SK-N-SH treated with all-trans-retinoic acid at 6 μM for 48 hours (cell line): Measurements from ENCODE around the gene ENTHD1.

ENCODE experiments used
- ATAC-seq: fragments of 200-7000 bp; cut with Tn5 transposase; 3 replicates; pipeline ENCODE4 v1.9.1; 2020; ENCODE audit warnings: mild to moderate bottlenecking, moderate library complexity
- ARNTL ChIP-seq: fragments of 450-650 bp; formaldehyde crosslinking; IDR thresholded peaks from 2 replicates; pipeline ENCODE4 v1.5.0; 2020; ENCODE audit warnings: low read depth, mild to moderate bottlenecking, moderate library complexity, borderline replicate concordance
- BACH2 ChIP-seq: fragments of 250-450 bp; sonication (Bioruptor Pico); IDR thresholded peaks from 2 replicates; pipeline ENCODE4 v1.9.0; 2021; ENCODE audit warnings: mild to moderate bottlenecking, borderline replicate concordance
- CREB5 ChIP-seq: fragments of 250-450 bp; sonication (Bioruptor Pico); IDR thresholded peaks from 2 replicates; pipeline ENCODE4 v1.5.1; 2020; ENCODE audit warnings: low read depth, mild to moderate bottlenecking, moderate library complexity
- CSDC2 ChIP-seq: fragments of 250-450 bp; sonication (Bioruptor Pico); IDR thresholded peaks from 2 replicates; pipeline ENCODE4 v1.5.0; 2020; ENCODE audit warnings: mild to moderate bottlenecking, moderate library complexity
- CSRNP3 ChIP-seq: fragments of 250-450 bp; sonication (Bioruptor Pico); IDR thresholded peaks from 2 replicates; pipeline ENCODE4 v1.5.1; 2021; ENCODE audit warnings: mild to moderate bottlenecking, moderate library complexity
- ESRRG ChIP-seq: fragments of 250-450 bp; sonication (Bioruptor Pico); IDR thresholded peaks from 2 replicates; pipeline ENCODE4 v1.6.1; 2021; ENCODE audit warnings: mild to moderate bottlenecking
- GLIS3 ChIP-seq: fragments of 250-450 bp; sonication (Bioruptor Pico); IDR thresholded peaks from 2 replicates; pipeline ENCODE4 v1.5.0; 2020; ENCODE audit warnings: mild to moderate bottlenecking, moderate library complexity
- ISL1 ChIP-seq: fragments of 250-450 bp; sonication (Bioruptor Pico); IDR thresholded peaks from 2 replicates; pipeline ENCODE4 v2.1.2; 2022; ENCODE audit warnings: mild to moderate bottlenecking, moderate library complexity
- OSR1 ChIP-seq: fragments of 250-450 bp; sonication (Bioruptor Pico); IDR thresholded peaks from 2 replicates; pipeline ENCODE4 v1.8.0; 2022; ENCODE audit warnings: moderate library complexity, mild to moderate bottlenecking, inconsistent platforms
- POU6F1 ChIP-seq: fragments of 250-450 bp; sonication (Bioruptor Pico); IDR thresholded peaks from 2 replicates; pipeline ENCODE4 v1.8.0; 2021; ENCODE audit warnings: low read depth, mild to moderate bottlenecking, moderate library complexity, borderline replicate concordance
- PPARA ChIP-seq: fragments of 250-450 bp; sonication (Bioruptor Pico); IDR thresholded peaks from 2 replicates; pipeline ENCODE4 v1.5.0; 2020; ENCODE audit warnings: mild to moderate bottlenecking, borderline replicate concordance
- RARB ChIP-seq: fragments of 250-450 bp; sonication (Bioruptor Pico); IDR thresholded peaks from 2 replicates; pipeline ENCODE4 v1.8.0; 2021; ENCODE audit warnings: mild to moderate bottlenecking, moderate library complexity
- SNAI2 ChIP-seq: fragments of 250-450 bp; sonication (Bioruptor Pico); IDR thresholded peaks from 2 replicates; pipeline ENCODE4 v1.5.0; 2020; ENCODE audit warnings: mild to moderate bottlenecking, moderate library complexity
- TCF4 ChIP-seq: fragments of 250-450 bp; sonication (Bioruptor Pico); IDR thresholded peaks from 2 replicates; pipeline ENCODE4 v1.8.0; 2021; ENCODE audit warnings: mild to moderate bottlenecking, moderate library complexity, borderline replicate concordance
- TOX ChIP-seq: fragments of 250-450 bp; sonication (Bioruptor Pico); IDR thresholded peaks from 2 replicates; pipeline ENCODE4 v1.8.0; 2021; ENCODE audit warnings: mild to moderate bottlenecking, moderate library complexity, borderline replicate concordance
- TSHZ2 ChIP-seq: fragments of 250-450 bp; sonication (Bioruptor Pico); IDR thresholded peaks from 2 replicates; pipeline ENCODE4 v1.5.0; 2020; ENCODE audit warnings: mild to moderate bottlenecking, moderate library complexity
- ZC3H10 ChIP-seq: fragments of 250-450 bp; sonication (Bioruptor Pico); IDR thresholded peaks from 2 replicates; pipeline ENCODE4 v1.5.1; 2021; ENCODE audit warnings: mild to moderate bottlenecking, moderate library complexity
- ZFP3 ChIP-seq: fragments of 250-450 bp; sonication (Bioruptor Pico); IDR thresholded peaks from 2 replicates; pipeline ENCODE4 v1.5.0; 2020; ENCODE audit warnings: mild to moderate bottlenecking, moderate library complexity
- ZFP30 ChIP-seq: fragments of 450-650 bp; formaldehyde crosslinking; IDR thresholded peaks from 2 replicates; pipeline ENCODE4 v1.5.0; 2022; ENCODE audit warnings: mild to moderate bottlenecking, moderate library complexity
- ZNF565 ChIP-seq: fragments of 450-650 bp; formaldehyde crosslinking; conservative IDR thresholded peaks from 2 replicates; pipeline ENCODE4 v1.5.0; 2020; ENCODE audit warnings: low read depth, mild to moderate bottlenecking, moderate library complexity
- ZNF70 ChIP-seq: fragments of 450-650 bp; formaldehyde crosslinking; IDR thresholded peaks from 2 replicates; pipeline ENCODE4 v1.5.0; 2020; ENCODE audit warnings: mild to moderate bottlenecking, moderate library complexity
- ZNF8 ChIP-seq: fragments of 450-650 bp; formaldehyde crosslinking; IDR thresholded peaks from 2 replicates; pipeline ENCODE4 v1.5.0; 2020; ENCODE audit warnings: mild to moderate bottlenecking, moderate library complexity
- TF ChIP-seq, protein P1 (sequence below): fragments of 250-450 bp; sonication (Bioruptor Pico); IDR thresholded peaks from 2 replicates; pipeline ENCODE4 v1.8.0; 2020; ENCODE audit warnings: mild to moderate bottlenecking, moderate library complexity, borderline replicate concordance

ENTHD1 gene

GRCh38 chr22:39939830-39940229 is 46.3 kb upstream of the ENTHD1 start:
- TF ChIP-seq GLIS3 (CRISPR knock-in tag) (no peak), CSRNP3 (CRISPR knock-in tag) (no peak), CREB5 (no peak), BACH2 (CRISPR knock-in tag) (no peak), POU6F1 (no peak), ZFP3 (no peak), SNAI2 (CRISPR knock-in tag) (no peak), ZFP30 (no peak), CSDC2 (CRISPR knock-in tag) (no peak), ZC3H10 (no peak), ESRRG (no peak), TSHZ2 (CRISPR knock-in tag) (no peak), TOX (no peak), ZNF70 (CRISPR knock-in tag) (no peak), OSR1 (CRISPR knock-in tag) (no peak), RARB (CRISPR knock-in tag) (no peak), TCF4 (CRISPR knock-in tag) (no peak)
- TF ChIP-seq, protein P1, sequence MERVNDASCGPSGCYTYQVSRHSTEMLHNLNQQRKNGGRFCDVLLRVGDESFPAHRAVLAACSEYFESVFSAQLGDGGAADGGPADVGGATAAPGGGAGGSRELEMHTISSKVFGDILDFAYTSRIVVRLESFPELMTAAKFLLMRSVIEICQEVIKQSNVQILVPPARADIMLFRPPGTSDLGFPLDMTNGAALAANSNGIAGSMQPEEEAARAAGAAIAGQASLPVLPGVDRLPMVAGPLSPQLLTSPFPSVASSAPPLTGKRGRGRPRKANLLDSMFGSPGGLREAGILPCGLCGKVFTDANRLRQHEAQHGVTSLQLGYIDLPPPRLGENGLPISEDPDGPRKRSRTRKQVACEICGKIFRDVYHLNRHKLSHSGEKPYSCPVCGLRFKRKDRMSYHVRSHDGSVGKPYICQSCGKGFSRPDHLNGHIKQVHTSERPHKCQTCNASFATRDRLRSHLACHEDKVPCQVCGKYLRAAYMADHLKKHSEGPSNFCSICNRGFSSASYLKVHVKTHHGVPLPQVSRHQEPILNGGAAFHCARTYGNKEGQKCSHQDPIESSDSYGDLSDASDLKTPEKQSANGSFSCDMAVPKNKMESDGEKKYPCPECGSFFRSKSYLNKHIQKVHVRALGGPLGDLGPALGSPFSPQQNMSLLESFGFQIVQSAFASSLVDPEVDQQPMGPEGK (CRISPR knock-in tag), result no peak

GRCh38 chr22:39938509-39939111 is 45.0 kb upstream of the ENTHD1 start:
- TF ChIP-seq ZC3H10 (no peak), PPARA (CRISPR knock-in tag) (no peak), CSDC2 (CRISPR knock-in tag) (no peak), TSHZ2 (CRISPR knock-in tag) (no peak), ZFP30 (no peak), BACH2 (CRISPR knock-in tag) (no peak), ZNF70 (CRISPR knock-in tag) (no peak), ZNF8 (CRISPR knock-in tag) (no peak), RARB (CRISPR knock-in tag) (no peak), ISL1 (no peak), TOX (no peak), CREB5 (no peak), ZFP3 (no peak), ARNTL (no peak), ZNF565 (CRISPR knock-in tag) (no peak)
- TF ChIP-seq, protein P1 (CRISPR knock-in tag), result no peak
- no peak for ATAC-seq

More at GRCh38 chr22:39939830-39940229, 46.3 kb upstream of the ENTHD1 start:
- no peak for ATAC-seq
